Activated T-helper 1 cell treated with anti-CD3 and anti-CD28 coated beads, Interleukin-12 subunit alpha, Interleukin-12 subunit beta, Interleukin-2, Interleukin-4 antibody, amounts not matched to agents 30 ng/mL and 10 ng/mL and 1 ng/mL, durations not matched to agents 14 hours and 24 hours and 36 hours (primary cell): ENCODE measurements around the gene PTPN20. TPM values are rescaled to one million over a fixed set of nuclear protein-coding genes. Genes with fewer than 3 reads are reported as not detected.
"Not testable (repeated sequence)": the region's sequence is repeated elsewhere in the genome, so short reads cannot be mapped to it uniquely, and the experiment has no call there.

Experiments
- DNase-seq: peaks from one replicate; pipeline ENCODE4 v3.0.0; 2021; ENCODE audit warnings: low spot score
- H3K27ac Mint-ChIP-seq: one replicate; pipeline ENCODE4 v1.8.0; 2021; ENCODE audit warnings: mild to moderate bottlenecking, mixed read lengths
- H3K27me3 Mint-ChIP-seq: one replicate; pipeline ENCODE4 v1.8.0; 2022; ENCODE audit warnings: mild to moderate bottlenecking, moderate library complexity, mixed read lengths; ENCODE audit not compliant: insufficient read depth
- H3K36me3 Mint-ChIP-seq: one replicate; pipeline ENCODE4 v1.8.0; 2021; ENCODE audit warnings: low read depth, mixed read lengths
- H3K4me1 Mint-ChIP-seq: one replicate; pipeline ENCODE4 v1.8.0; 2021; ENCODE audit warnings: low read depth, mixed read lengths
- H3K4me3 Mint-ChIP-seq: one replicate; pipeline ENCODE4 v1.8.0; 2021; ENCODE audit warnings: mild to moderate bottlenecking, moderate library complexity, mixed read lengths
- H3K9me3 Mint-ChIP-seq: one replicate; pipeline ENCODE4 v1.8.0; 2021; ENCODE audit warnings: mixed read lengths
- intact Hi-C: fragments of 100-400 bp; cut with micrococcal nuclease; formaldehyde crosslinking; loops from one replicate; pipeline ENCODE4 v1.15.1; 2024
- total RNA-seq: library from RNA; stranded (reverse); gene quantifications from 2 replicates; pipeline ENCODE4 v1.2.3, GENCODE V29; 2022

The PTPN20 gene
- total RNA-seq = 0.21 TPM in 1 of 2 replicates, not detected in the other

- intact Hi-C loops, H3K27me3 Mint-ChIP-seq, DNase-seq, H3K27ac Mint-ChIP-seq, H3K9me3 Mint-ChIP-seq, H3K4me1 Mint-ChIP-seq, H3K4me3 Mint-ChIP-seq, H3K36me3 Mint-ChIP-seq: not testable (repeated sequence)
These were observed at the start of gene PTPN20 for GRCh38 chr10:46911144-46911876. PTPN20 (plus strand) TSS chr10:46911428; CDS start chr10:46932500, 21,072 bp downstream.

- intact Hi-C loops = not testable (repeated sequence)
These were observed 41.5 kb upstream of the PTPN20 start for GRCh38 chr10:46869716-46870115.

GRCh38 chr10:46871583-46871982 lies 39.6 kb upstream of the PTPN20 start:
- H3K36me3 Mint-ChIP-seq, H3K4me1 Mint-ChIP-seq, DNase-seq, intact Hi-C loops, H3K4me3 Mint-ChIP-seq, H3K27ac Mint-ChIP-seq, H3K9me3 Mint-ChIP-seq, H3K27me3 Mint-ChIP-seq: not testable (repeated sequence)

More at GRCh38 chr10:46869716-46870115, 41.5 kb upstream of the PTPN20 start:
- H3K27me3 Mint-ChIP-seq, H3K36me3 Mint-ChIP-seq, H3K27ac Mint-ChIP-seq, DNase-seq, H3K4me1 Mint-ChIP-seq, H3K9me3 Mint-ChIP-seq, H3K4me3 Mint-ChIP-seq: not testable (repeated sequence)

- H3K4me3 Mint-ChIP-seq, H3K36me3 Mint-ChIP-seq, H3K9me3 Mint-ChIP-seq, H3K27ac Mint-ChIP-seq, DNase-seq, H3K4me1 Mint-ChIP-seq, H3K27me3 Mint-ChIP-seq, intact Hi-C loops: not testable (repeated sequence)
These were observed 35.9 kb upstream of the PTPN20 start for GRCh38 chr10:46875304-46875703.

- H3K9me3 Mint-ChIP-seq, DNase-seq, intact Hi-C loops, H3K27ac Mint-ChIP-seq, H3K4me3 Mint-ChIP-seq, H3K27me3 Mint-ChIP-seq, H3K36me3 Mint-ChIP-seq, H3K4me1 Mint-ChIP-seq: not testable (repeated sequence)
These were observed 34.5 kb upstream of the PTPN20 start for GRCh38 chr10:46876773-46877172.

- H3K9me3 Mint-ChIP-seq, H3K27me3 Mint-ChIP-seq, H3K36me3 Mint-ChIP-seq, H3K27ac Mint-ChIP-seq, DNase-seq, H3K4me1 Mint-ChIP-seq, intact Hi-C loops, H3K4me3 Mint-ChIP-seq: not testable (repeated sequence)
These were observed 32.5 kb upstream of the PTPN20 start for GRCh38 chr10:46878761-46879160.

GRCh38 chr10:46890813-46891611 lies 20.2 kb upstream of the PTPN20 start:
- intact Hi-C loops, H3K9me3 Mint-ChIP-seq, H3K4me3 Mint-ChIP-seq, H3K36me3 Mint-ChIP-seq, H3K27ac Mint-ChIP-seq, DNase-seq, H3K4me1 Mint-ChIP-seq, H3K27me3 Mint-ChIP-seq: not testable (repeated sequence)

GRCh38 chr10:46896762-46897692 lies 14.2 kb upstream of the PTPN20 start:
- H3K4me1 Mint-ChIP-seq, H3K9me3 Mint-ChIP-seq, H3K27me3 Mint-ChIP-seq, DNase-seq, H3K27ac Mint-ChIP-seq, intact Hi-C loops, H3K36me3 Mint-ChIP-seq, H3K4me3 Mint-ChIP-seq: not testable (repeated sequence)

- H3K27ac Mint-ChIP-seq, intact Hi-C loops, H3K27me3 Mint-ChIP-seq, H3K4me1 Mint-ChIP-seq, DNase-seq, H3K36me3 Mint-ChIP-seq, H3K4me3 Mint-ChIP-seq, H3K9me3 Mint-ChIP-seq: not testable (repeated sequence)
These were observed 10.0 kb upstream of the PTPN20 start for GRCh38 chr10:46901247-46901646.

GRCh38 chr10:46903874-46904273 lies 7.4 kb upstream of the PTPN20 start:
- H3K27ac Mint-ChIP-seq, H3K9me3 Mint-ChIP-seq, intact Hi-C loops, H3K27me3 Mint-ChIP-seq, H3K36me3 Mint-ChIP-seq, H3K4me3 Mint-ChIP-seq, H3K4me1 Mint-ChIP-seq, DNase-seq: not testable (repeated sequence)

GRCh38 chr10:46906359-46906758 lies 4.9 kb upstream of the PTPN20 start:
- DNase-seq, H3K36me3 Mint-ChIP-seq, H3K4me3 Mint-ChIP-seq, H3K9me3 Mint-ChIP-seq, H3K27ac Mint-ChIP-seq, H3K4me1 Mint-ChIP-seq, H3K27me3 Mint-ChIP-seq, intact Hi-C loops: not testable (repeated sequence)

- not testable (repeated sequence) for DNase-seq, H3K4me1 Mint-ChIP-seq, H3K36me3 Mint-ChIP-seq
These were observed 3.8 kb upstream of the PTPN20 start for GRCh38 chr10:46907185-46908117.

More at GRCh38 chr10:46907185-46908117, 3.8 kb upstream of the PTPN20 start:
- H3K4me3 Mint-ChIP-seq, H3K27me3 Mint-ChIP-seq, H3K9me3 Mint-ChIP-seq, intact Hi-C loops, H3K27ac Mint-ChIP-seq: not testable (repeated sequence)
